ENCODE data around the gene RUVBL1.

Gene RUVBL1

DNA sequence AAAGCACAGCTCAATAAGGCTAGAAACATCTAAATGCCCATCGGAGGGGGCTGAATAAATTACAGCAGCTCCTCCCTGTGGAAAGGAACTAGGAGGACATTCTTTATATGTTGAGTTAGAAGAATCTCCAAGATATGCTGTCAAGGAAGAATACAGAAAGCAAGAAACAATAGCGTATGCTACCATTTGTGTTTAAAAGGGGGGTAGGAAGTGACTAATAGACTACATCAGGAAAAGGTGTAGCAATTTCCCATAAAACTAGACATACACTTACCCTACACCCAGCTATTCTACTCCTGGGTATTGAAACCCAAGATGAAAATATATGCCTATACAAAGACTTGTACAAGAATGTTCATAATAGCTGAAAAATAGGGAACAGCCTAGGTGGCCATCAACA is 49.8 kb downstream of the RUVBL1 start (continued):
- TF ChIP-seq, protein P1, sequence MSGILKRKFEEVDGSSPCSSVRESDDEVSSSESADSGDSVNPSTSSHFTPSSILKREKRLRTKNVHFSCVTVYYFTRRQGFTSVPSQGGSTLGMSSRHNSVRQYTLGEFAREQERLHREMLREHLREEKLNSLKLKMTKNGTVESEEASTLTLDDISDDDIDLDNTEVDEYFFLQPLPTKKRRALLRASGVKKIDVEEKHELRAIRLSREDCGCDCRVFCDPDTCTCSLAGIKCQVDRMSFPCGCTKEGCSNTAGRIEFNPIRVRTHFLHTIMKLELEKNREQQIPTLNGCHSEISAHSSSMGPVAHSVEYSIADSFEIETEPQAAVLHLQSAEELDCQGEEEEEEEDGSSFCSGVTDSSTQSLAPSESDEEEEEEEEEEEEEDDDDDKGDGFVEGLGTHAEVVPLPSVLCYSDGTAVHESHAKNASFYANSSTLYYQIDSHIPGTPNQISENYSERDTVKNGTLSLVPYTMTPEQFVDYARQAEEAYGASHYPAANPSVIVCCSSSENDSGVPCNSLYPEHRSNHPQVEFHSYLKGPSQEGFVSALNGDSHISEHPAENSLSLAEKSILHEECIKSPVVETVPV (CRISPR knock-in tag; IDR thresholded peaks at IDR 0.05) = no peak
- TF ChIP-seq CSDC2 (CRISPR knock-in tag; IDR thresholded peaks at IDR 0.05) (no peak), ZC3H10 (CRISPR knock-in tag; IDR thresholded peaks at IDR 0.05) (no peak), ESRRG (CRISPR knock-in tag; IDR thresholded peaks at IDR 0.05) (no peak)

DNA sequence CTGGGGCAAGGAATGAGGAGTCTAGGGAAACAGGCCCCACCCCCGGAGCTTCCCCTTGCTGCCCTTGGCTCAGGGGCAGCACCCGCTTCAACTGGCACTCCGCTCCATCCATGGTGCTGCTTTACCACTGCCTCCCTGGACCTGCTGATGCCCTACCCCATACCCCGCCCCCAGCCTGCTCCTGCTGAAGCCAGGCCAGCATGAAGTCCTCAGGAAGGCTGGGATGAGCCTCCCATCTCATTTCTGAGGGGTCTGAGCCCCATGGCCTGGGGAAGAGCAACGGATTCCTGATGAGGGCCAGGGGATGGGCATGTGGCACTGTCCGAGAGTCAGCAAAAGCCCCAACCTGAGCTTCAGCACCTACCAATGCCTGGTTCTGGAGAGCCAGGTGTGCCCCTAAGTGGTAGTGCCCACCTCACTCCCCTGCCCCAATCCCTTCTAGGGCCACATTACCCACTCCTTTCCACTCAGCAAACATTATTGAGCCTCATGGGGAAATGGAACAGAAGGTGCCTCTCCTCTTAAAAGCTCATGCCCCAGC is 50.4 kb downstream of the RUVBL1 start:
- no peak; the same call in 2 of the 3 replicates for ATAC-seq
- no peak for TF ChIP-seq RARB (CRISPR knock-in tag; IDR thresholded peaks at IDR 0.05)
- TF ChIP-seq, protein P2, sequence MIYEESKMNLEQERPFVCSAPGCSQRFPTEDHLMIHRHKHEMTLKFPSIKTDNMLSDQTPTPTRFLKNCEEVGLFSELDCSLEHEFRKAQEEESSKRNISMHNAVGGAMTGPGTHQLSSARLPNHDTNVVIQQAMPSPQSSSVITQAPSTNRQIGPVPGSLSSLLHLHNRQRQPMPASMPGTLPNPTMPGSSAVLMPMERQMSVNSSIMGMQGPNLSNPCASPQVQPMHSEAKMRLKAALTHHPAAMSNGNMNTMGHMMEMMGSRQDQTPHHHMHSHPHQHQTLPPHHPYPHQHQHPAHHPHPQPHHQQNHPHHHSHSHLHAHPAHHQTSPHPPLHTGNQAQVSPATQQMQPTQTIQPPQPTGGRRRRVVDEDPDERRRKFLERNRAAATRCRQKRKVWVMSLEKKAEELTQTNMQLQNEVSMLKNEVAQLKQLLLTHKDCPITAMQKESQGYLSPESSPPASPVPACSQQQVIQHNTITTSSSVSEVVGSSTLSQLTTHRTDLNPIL (CRISPR knock-in tag; IDR thresholded peaks at IDR 0.05; ENCODE audit: low read depth) = no peak
- no peak for TF ChIP-seq SNAI2 (CRISPR knock-in tag; IDR thresholded peaks at IDR 0.05)
- no peak for TF ChIP-seq ISL1 (CRISPR knock-in tag; IDR thresholded peaks at IDR 0.05)
- no peak for TF ChIP-seq BACH2 (CRISPR knock-in tag; IDR thresholded peaks at IDR 0.05; ENCODE audit: borderline replicate concordance)
- no peak for TF ChIP-seq ZNF8 (CRISPR knock-in tag; IDR thresholded peaks at IDR 0.05)
- TF ChIP-seq, protein P3, sequence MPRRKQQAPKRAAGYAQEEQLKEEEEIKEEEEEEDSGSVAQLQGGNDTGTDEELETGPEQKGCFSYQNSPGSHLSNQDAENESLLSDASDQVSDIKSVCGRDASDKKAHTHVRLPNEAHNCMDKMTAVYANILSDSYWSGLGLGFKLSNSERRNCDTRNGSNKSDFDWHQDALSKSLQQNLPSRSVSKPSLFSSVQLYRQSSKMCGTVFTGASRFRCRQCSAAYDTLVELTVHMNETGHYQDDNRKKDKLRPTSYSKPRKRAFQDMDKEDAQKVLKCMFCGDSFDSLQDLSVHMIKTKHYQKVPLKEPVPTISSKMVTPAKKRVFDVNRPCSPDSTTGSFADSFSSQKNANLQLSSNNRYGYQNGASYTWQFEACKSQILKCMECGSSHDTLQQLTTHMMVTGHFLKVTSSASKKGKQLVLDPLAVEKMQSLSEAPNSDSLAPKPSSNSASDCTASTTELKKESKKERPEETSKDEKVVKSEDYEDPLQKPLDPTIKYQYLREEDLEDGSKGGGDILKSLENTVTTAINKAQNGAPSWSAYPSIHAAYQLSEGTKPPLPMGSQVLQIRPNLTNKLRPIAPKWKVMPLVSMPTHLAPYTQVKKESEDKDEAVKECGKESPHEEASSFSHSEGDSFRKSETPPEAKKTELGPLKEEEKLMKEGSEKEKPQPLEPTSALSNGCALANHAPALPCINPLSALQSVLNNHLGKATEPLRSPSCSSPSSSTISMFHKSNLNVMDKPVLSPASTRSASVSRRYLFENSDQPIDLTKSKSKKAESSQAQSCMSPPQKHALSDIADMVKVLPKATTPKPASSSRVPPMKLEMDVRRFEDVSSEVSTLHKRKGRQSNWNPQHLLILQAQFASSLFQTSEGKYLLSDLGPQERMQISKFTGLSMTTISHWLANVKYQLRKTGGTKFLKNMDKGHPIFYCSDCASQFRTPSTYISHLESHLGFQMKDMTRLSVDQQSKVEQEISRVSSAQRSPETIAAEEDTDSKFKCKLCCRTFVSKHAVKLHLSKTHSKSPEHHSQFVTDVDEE (CRISPR knock-in tag; IDR thresholded peaks at IDR 0.05) = no peak
- TF ChIP-seq ZFP30 (CRISPR knock-in tag; IDR thresholded peaks at IDR 0.05) = no peak
- no peak for TF ChIP-seq ZC3H10 (CRISPR knock-in tag; IDR thresholded peaks at IDR 0.05)
- TF ChIP-seq GLIS3 (CRISPR knock-in tag; IDR thresholded peaks at IDR 0.05) = no peak
- TF ChIP-seq, protein P4, sequence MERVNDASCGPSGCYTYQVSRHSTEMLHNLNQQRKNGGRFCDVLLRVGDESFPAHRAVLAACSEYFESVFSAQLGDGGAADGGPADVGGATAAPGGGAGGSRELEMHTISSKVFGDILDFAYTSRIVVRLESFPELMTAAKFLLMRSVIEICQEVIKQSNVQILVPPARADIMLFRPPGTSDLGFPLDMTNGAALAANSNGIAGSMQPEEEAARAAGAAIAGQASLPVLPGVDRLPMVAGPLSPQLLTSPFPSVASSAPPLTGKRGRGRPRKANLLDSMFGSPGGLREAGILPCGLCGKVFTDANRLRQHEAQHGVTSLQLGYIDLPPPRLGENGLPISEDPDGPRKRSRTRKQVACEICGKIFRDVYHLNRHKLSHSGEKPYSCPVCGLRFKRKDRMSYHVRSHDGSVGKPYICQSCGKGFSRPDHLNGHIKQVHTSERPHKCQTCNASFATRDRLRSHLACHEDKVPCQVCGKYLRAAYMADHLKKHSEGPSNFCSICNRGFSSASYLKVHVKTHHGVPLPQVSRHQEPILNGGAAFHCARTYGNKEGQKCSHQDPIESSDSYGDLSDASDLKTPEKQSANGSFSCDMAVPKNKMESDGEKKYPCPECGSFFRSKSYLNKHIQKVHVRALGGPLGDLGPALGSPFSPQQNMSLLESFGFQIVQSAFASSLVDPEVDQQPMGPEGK (CRISPR knock-in tag; IDR thresholded peaks at IDR 0.05; ENCODE audit: borderline replicate concordance) = no peak
- TF ChIP-seq ESRRG (CRISPR knock-in tag; IDR thresholded peaks at IDR 0.05) = no peak
- no peak for TF ChIP-seq PPARA (CRISPR knock-in tag; IDR thresholded peaks at IDR 0.05; ENCODE audit: borderline replicate concordance)
- TF ChIP-seq ZNF565 (CRISPR knock-in tag; conservative IDR thresholded peaks at IDR 0.05; ENCODE audit: low read depth) = no peak
- no peak for TF ChIP-seq ZFP3 (CRISPR knock-in tag; IDR thresholded peaks at IDR 0.05)
- no peak for TF ChIP-seq OSR1 (CRISPR knock-in tag; IDR thresholded peaks at IDR 0.05)
- no peak for TF ChIP-seq TOX (CRISPR knock-in tag; IDR thresholded peaks at IDR 0.05; ENCODE audit: borderline replicate concordance)
- TF ChIP-seq, protein P1 (CRISPR knock-in tag; IDR thresholded peaks at IDR 0.05) = no peak
- TF ChIP-seq CSDC2 (CRISPR knock-in tag; IDR thresholded peaks at IDR 0.05) = no peak
- TF ChIP-seq ZNF70 (CRISPR knock-in tag; IDR thresholded peaks at IDR 0.05) = no peak

DNA sequence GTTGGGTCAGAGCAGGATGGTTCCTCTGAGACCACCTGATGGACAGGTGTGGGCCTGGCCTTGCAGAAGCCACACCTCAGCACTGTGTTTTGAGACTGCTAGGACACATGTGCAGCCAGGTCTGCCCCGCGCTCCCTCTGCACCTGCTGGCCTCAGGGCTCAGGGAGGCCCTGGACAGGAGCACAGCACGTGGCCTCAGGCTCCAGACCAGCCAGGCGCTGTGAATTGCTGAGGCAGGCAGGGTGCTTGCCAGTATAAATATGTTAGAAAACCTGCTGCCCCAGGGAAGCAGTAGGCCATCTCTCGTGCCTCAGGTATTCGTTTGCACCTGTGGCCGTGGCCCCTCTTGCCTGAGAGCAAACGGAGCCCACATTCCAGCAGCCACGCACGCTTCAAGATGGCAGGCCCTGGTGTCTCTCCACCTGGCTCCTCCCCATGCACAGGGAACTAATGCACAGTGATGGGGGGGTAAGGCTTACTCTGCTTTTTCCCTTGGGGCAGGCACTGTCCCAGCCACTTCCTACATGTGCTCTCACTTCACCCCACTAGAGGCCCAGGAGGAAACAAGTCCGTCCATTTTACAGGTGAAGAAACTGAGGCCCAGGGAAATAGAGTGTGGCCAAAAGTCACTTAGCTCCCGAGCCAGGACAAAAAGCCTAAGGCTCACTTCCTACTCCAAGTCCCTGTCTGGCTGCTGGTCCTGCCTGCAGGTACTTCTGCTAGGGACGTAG is 51.0 kb downstream of the RUVBL1 start:
- no peak for ATAC-seq
- TF ChIP-seq, protein P4 (CRISPR knock-in tag; IDR thresholded peaks at IDR 0.05; ENCODE audit: borderline replicate concordance) = no peak
- TF ChIP-seq ZFP30 (CRISPR knock-in tag; IDR thresholded peaks at IDR 0.05) (no peak), ZC3H10 (CRISPR knock-in tag; IDR thresholded peaks at IDR 0.05) (no peak), TOX (CRISPR knock-in tag; IDR thresholded peaks at IDR 0.05; ENCODE audit: borderline replicate concordance) (no peak), ESRRG (CRISPR knock-in tag; IDR thresholded peaks at IDR 0.05) (no peak), ZFP3 (CRISPR knock-in tag; IDR thresholded peaks at IDR 0.05) (no peak), ZNF70 (CRISPR knock-in tag; IDR thresholded peaks at IDR 0.05) (no peak), BACH2 (CRISPR knock-in tag; IDR thresholded peaks at IDR 0.05; ENCODE audit: borderline replicate concordance) (no peak), GLIS3 (CRISPR knock-in tag; IDR thresholded peaks at IDR 0.05) (no peak)
- TF ChIP-seq, protein P2 (CRISPR knock-in tag; IDR thresholded peaks at IDR 0.05; ENCODE audit: low read depth) = no peak
- TF ChIP-seq, protein P3 (CRISPR knock-in tag; IDR thresholded peaks at IDR 0.05) = no peak

Measured in SK-N-SH treated with all-trans-retinoic acid at 6 μM for 48 hours (cell line).